HG02973 (cell line): Measurements from ENCODE around the gene MCF2L.
"Not testable (repeated sequence)": the region's sequence is repeated elsewhere in the genome, so short reads cannot be mapped to it uniquely, and the experiment has no call there.

ENCODE experiments used
- ATAC-seq: cut with Tn5 transposase; IDR thresholded peaks from one replicate; pipeline ENCODE4 v1.9.1; 2021; ENCODE audit warnings: moderate library complexity; ENCODE audit not compliant: unreplicated experiment

Gene MCF2L

DNA sequence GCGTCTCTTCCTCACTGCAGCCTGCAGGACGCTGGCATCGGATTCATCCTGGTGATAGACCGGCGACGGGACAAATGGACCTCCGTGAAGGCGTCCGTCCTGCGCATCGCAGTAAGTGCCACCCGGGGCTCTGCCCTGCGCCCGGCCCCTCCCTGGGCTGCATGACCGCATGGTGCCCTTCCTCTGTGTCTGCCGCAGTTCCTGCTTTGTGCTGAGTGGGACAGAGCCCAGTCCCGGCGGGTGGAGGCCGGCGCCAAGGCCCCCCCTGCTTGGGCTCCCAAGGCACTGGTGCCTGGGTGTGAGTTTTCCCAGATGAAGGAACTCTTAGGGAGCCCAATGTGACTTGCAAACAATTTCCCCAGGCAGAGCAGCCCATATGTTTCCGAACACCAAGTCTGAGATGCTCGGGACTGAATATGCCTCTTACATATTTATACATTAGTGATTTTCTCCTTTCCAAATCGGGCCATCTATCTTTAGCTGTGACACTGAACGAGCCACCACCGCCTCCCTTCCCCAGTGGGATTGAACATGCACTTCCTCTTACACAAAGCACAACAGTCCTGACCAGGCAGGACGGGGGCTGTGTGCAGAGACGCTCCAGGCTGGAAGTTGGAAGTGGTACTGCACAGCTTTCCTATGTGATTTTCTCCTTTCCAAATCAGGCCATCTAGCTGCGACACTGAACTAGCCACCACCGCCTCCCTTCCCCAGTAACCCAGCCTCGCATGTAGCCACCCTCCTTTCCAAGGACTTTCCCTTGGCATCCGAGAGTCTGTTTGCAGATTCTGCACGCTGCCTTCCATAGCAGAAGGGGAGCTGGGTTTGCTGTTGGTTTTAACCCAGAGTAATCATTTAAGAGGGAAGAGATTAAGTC is 76.5 kb downstream of the MCF2L start:
- ATAC-seq, result no peak

DNA sequence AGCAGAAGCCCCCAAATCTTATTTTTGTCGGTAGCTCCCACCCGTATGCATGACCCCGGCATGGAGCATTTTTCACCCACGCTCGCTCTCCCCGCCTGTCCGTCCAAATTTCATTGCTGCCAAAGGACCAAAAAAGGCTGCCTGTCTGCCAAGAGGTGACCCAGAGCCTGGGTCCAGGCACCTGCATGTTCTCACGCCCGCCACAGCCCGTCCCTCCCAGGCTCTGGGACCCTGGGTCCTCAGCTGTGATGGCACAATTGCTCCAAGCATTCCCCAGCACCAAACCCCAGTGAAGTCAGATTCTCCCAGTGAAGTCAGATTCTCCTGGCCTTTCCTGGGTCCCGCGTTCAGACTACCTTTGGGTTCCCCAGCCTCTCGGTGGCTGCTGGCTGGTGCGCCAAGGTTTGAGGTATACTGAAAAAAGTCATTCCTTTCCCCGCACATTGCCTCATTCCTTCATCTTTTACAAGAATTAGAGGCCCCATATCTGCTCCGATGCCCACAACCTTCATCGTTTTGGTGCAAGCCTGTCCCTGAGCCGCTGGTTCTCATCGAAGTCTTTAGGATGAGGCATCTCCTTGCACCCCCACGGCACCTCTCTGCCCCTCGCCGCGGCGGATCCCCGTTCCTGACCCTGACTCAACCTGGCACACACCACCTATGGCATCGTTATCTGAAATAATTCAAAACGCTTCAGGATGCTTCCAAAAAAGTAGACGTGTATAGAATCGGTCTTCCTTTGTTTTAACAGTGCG is 77.3 kb downstream of the MCF2L start:
- ATAC-seq, result no peak

DNA sequence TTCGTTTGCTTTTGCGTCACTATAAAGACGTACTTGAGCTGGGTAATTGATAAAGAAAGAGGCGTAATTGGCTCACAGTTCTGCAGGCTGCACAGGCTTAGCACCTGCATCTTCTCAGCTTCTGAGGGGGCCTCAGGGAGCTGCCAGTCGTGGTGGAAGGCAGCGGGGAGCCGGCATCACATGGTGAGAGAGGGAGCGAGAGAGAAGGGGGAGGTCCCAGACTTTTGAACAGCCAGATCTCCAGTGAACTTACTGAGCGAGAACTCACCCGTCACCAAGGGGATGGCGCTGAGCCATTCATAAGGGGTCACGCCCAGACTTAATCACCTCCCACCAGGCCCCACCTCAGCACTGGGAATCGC is 77.8 kb downstream of the MCF2L start:
- ATAC-seq, result no peak

DNA sequence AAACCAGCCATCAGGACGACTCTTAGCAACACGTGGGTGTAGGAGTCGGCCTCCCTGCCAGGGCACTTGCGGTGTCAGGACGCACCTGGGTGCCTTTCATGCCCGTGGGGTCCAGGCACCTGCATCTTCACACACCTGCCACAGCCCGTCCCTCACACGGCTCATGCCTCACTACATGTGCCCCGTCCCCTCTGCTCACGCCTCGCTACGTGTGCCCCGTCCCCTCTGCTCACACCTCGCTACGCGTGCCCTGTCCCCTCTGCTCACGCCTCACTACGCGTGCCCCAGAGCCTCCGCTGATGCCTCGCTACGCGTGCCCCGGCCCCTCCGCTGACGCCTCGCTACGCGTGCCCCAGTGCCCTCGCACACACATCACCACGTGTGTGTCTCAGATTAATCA is 78.6 kb downstream of the MCF2L start:
- no peak for ATAC-seq

DNA sequence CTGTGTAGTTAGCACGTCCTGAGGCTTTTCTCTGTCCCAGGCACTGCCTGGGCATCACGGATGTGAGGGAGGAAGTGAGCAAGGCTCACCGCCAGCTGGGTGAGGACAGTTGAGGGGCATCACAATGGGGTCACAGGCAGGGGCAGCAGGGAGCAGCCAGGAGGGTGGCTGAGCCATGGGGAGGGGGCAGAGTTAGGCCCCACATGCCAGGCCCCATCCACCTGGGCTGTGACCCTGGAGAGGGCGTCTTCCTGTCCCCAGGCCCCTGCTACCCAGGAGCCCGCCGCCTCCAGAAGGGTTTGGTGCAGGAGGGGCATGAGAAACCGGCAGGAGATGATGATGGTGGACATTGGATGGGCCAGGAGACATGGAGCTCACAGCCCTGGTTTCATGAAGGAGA is 79.8 kb downstream of the MCF2L start:
- ATAC-seq, result no peak

DNA sequence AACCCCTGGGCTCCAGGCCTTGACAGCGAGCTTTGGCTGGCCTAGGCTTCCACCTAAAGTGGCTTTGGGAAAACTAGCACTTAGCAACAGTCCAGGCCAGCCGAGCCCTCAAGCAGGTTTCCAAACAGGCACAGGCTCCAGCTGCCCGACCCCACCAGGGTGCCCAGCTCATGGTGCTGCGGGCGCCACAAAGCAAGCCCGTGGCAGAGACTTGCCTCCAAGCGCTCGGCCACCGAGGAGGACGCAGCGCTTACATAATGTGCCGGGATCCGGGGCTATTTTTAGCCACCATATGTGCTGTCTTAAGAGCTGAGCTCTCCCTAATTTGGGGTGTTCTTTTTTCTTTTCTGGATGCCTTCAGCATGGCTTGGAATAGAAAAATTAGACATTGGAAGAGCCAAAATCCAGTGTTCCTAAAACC is 80.5 kb downstream of the MCF2L start:
- ATAC-seq, result no peak

DNA sequence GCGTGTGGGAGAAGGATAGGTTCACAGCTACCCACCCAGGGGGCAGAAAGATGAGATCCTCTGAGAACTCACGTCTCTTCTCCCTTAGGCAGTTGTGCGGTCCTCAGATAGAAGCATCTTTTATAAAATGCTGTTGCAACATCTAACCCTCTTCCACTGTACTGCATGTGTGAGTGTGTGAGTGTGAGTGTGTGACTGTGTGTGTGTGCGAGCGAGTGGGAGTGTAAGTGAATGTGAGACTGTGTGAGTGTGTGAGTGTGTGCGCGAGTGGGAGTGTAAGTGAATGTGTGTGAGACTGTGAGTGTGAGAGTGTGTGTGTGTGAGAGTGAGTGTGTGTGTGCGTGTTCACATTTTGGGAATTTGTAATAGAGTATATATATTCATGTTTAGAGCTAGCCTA is 81.0 kb downstream of the MCF2L start:
- ATAC-seq, result no peak

DNA sequence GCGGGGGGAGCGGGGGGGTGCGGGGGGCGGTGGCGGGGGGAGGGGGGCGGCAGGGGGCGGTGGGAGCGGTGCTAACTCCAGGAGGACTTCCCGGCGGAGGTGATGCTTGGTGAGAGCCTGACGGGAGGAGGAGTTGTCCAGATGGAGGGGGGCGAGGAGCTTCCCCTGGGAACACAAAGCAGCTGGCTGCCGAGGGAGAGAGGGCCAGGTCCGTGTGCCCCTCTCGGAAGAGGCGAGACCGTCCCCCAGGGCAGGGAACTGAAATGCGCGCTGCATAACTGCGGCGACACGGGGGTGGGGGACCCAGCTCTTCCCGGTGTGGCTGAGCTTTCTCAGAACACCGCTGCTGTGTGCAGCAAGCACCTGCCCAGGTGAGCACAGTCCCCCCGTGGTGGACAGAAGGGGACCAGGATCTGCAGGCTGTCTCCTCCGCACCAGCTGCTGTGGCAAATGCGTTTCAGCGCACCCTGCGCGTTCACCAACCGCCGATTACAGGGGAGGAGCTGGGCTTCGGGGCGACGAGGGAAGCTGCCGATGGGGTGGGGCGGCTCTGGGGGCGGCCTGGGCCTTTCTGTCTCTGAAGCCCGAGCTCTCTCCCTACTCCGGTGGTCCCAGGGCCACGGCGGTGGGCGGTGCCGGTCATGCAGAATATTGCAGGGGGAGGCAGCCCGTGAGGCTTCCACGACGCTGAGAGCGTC is 81.9 kb downstream of the MCF2L start:
- ATAC-seq, result no peak

DNA sequence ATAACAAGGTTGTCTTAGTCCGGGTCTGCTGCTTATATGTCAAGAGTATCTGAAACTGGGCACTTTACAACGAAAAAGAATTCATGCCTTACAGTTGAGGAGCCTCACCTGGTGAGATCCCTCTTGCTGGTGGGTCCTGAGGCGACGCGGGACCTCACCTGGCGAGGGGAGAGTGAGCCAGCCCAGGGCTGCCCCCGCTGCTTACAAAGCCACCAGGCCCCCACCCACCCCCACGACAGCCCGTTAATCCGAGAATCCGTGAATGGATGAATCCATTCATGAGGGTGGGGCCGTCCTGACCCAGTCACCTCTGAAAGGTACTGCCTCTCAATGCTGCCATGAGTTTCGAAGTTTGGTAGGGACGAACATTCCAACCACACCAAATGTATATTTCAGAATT is 82.6 kb downstream of the MCF2L start:
- ATAC-seq, result no peak

DNA sequence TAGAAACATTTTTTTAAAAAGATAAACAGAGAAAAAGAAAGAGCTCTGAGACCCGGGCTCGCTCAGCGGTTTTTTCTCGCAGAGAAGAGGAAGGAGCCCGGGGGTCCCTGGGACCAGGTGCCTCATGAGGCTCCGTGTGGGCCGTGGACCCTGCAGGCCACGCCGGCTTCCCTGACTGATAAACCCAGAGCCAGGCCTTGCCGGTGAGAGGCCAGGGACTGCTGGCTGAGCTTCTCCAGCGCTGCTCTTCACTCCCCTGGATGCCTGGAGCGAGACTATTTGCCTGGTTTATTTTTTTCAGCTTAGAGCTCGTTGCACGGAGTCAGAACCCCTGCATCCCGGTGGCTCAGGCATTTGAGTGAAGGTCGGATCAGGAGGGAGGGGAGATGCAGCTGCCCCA is 83.2 kb downstream of the MCF2L start:
- no peak for ATAC-seq

DNA sequence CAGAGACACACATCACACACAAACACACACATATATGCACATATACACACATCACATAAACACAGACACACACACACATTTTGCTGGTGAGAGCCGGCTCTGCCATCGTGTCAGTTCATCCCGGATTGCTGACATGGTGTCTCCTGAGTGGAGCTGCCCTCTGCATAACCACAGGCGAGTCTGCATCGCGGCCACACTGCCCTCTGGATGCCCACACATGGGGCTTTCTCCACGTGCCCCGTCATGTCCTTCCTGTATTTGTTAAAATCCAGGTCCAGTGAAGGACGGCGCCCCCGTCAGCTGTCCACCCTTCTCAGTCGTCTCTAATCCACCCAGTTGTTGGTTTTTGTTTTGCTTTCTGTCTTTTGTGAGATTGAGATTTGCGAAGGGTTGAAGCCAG is 84.0 kb downstream of the MCF2L start:
- ATAC-seq, result no peak

DNA sequence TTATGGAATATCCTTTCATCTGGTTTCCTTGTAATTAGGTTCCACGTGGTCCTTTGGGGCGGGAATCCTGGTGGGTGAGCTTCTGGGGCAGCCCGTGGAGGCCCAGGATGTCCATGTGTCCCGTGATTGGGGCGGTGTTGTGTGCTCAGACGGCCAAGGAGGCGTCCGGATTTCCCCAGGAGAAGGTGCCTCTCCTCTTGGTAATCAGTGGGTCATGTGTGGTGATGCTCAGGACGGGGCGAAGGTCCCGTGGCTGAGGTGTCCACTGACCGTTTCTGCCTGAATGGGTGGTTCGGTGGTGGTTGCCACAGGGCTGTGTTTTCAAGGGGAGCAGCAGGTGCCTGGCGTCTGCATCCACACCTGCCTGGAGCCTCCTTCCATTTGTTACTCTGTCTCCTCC is 84.4 kb downstream of the MCF2L start:
- ATAC-seq, result no peak

DNA sequence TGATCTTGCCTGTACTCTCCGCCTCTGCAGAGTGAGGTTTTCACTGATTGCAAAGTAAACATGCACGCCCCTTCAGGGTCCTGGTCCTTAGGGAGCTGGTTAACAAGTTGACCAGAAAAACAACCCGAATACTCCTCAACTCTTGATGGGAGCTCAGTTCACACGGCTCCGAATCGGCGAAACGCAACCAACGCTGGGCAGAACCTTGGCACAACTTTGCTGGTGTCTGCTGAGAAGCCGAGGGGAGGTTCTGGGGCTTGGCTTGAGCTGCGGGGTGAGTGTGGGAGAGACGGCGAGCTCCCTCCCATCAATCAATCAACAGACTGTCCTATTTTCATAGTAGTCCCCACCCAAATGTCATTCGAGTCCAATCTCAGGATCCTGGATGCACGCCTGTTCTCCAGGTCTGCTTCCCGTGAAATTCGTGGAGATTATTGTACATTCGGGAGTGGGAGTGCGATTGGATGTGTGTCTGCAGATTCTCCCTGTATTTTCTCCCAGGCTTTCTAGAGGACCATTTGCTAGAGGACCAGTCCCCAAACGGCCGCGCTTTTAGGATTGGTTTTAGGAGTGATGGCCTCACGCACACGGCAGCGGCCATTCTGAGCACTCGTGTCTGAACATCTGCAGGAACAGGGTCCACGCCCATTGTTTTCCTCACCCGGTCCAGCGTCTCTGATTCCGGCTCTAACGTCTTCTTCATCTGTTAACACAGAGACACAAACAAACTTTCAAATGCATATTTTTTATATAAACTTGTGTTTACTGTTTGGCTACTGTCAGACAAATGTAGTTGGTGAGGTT is 85.0 kb downstream of the MCF2L start:
- ATAC-seq, result no peak

DNA sequence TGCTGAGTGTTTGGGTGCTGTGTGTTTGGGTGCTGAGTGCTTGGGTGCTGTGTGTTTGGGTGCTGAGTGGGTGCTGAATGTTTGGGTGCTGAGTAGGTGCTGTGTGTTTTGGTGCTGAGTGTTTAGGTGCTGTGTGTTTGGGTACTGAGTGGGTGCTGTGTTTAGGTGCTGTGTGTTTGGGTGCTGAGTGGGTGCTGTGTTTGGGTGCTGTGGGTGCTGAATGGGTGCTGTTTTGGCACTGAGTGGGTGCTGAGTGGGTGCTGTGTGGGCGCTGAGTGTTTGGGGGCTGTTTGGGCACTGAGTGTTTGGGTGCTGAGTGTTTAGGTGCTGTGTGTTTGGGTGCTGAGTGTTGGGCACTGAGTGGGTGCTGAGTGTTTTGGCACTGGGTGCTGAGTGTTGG is 88.1 kb downstream of the MCF2L start:
- no peak for ATAC-seq

DNA sequence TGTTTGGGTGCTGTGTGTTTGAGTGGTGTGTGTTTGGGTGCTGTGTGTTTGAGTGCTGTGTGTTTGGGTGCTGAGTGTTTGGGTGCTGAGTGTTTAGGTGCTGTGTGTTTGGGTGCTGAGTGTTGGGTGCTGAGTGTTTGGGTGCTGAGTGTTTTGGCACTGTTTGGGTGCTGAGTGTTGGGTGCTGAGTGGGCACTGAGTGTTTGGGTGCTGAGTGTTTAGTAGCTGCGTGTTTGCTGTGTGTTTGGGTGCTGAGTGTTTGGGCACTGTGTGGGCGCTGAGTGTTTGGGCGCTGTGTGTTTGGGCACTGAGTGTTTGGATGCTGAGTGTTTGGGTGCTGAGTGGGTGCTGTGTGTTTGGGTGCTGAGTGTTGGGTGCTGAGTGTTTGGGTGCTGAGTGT is 88.5 kb downstream of the MCF2L start:
- ATAC-seq, result not testable (repeated sequence)

DNA sequence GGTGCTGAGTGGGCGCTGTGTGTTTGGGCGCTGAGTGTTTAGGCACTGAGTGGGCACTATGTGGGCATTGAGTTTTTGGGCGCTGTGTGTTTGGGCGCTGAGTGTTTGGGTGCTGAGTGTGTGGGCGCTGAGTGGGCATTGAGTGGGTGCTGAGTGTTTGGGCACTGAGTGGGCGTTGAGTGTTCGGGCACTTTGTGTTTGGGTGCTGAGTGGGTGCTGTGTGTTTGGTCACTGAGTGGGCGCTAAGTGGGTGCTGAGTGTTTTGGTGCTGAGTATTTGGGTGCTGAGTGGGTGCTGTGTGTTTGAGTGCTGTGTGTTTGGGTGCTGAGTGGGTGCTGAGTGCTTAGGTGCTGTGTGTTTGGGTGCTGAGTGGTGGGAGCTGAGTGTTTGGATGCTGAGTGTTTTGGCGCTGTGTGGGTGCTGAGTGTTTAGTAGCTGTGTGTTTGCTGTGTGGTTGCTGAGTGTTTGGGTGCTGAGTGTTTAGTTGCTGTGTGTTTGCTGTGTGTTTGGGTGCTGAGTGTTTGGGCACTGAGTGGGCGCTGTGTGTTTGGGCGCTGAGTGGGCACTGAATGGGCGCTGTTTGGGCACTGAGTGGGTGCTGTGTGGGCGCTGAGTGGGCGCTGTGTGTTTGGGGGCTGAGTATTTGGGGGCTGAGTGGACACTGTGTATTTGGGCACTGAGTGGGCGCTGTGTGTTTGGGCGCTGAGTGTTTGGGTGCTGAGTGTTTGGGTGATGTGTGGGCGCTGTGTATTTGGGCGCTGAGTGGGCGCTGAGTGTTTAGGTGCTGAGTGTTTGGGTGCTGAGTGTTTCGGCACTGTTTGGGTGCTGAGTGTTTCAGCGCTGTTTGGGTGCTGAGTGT is 89.3 kb downstream of the MCF2L start:
- no peak for ATAC-seq

DNA sequence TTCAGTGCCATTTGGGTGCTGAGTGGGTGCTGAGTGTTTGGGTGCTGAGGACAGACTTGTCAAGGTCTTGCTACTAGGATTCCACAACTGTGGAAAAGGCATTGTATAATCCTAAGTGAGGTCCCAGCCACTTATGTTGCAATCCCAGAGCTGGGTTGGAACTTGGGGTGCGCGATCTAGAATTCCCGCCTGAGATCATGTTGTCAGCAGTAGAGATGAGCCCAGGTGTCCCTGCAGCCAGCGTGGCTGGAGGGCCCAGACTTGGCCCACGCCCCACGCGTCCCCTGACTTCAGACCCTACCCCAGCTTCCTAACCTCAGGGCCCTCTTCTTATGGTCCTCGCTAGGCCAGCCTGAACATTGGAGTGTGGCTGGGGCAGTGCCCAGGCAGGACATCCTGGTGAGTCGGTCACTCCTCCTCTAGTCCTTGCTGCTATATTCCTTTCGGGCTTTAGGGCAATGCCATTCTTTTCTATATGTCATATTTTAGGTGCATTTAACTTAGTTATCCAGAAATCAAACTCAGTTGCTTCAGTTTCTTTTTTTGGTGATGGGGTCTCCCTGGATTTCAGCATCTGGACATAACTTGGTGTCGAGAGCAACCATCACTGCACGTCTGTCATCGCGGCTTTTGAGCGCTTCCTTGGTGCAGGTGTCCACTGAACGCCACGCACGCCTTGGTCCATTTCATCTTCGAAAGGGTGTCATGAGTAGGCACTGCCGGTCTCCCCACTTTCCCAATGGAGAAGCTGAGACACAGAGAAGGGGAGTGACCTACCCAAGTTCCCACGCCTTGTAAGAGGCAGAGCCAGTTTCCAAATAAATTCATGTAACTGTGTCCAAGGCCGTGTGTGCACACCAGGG is 90.2 kb downstream of the MCF2L start:
- ATAC-seq, result no peak

DNA sequence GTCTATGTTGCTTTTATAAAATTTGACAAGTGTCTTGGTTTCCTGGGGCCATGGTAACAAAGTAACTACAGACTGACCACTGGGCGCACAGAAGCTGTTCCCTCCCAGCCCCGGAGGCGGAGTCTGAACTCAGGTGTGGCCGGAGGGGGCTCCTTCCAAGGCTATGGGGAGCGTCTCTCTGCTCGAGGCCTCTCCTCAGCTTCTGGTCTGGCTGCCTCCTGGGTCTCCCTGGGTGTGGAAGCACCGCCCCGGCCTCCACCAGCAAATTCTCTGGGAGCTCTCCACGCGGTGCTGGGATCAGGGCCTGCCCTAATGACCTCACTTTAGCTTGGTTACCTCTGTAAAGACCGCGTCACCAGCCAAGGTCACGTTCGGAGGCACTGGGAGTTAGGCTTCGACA is 90.9 kb downstream of the MCF2L start:
- ATAC-seq, result no peak
